ENCODE data around the gene DHRS1. TPM values are rescaled to one million over a fixed set of nuclear protein-coding genes. Genes with fewer than 3 reads are reported as not detected.

The DHRS1 gene
- total RNA-seq, 1 experiment from 2014 or later, result 16.1 TPM

DNA sequence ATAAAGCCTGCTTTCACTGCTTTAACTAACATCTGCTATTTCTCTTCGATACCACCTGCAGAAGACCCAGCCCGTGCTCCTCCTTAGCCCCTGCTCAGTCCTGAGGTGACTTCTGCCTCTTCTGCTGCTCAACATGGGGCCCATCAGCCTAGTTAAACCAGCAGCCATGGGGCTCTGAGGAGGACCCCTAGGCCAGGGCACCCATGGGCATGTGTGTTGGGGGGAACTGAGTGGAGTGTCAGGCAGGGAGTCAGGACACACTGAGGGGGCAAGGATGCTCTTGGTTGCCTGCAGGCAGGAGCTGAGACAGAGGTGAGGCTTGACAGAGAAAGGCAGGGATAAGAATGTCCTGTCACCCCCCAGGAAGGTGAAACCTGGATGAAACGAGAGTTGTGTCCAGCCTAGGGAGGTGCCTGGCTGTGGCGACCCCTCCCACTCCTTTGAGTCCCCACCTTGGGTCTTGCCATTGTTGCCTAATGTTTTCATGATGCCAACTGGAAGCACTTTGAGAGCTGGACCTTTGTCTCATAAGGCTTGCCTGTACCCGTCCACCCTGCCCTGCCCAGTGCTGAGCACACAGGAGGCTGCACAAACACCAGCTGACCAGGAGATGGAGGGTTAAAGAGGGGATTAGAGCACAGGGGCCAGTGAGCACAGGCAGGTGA lies 15.7 kb downstream of the DHRS1 start:
- no peak for DNase-seq (ENCODE audit: low read depth)

DNA sequence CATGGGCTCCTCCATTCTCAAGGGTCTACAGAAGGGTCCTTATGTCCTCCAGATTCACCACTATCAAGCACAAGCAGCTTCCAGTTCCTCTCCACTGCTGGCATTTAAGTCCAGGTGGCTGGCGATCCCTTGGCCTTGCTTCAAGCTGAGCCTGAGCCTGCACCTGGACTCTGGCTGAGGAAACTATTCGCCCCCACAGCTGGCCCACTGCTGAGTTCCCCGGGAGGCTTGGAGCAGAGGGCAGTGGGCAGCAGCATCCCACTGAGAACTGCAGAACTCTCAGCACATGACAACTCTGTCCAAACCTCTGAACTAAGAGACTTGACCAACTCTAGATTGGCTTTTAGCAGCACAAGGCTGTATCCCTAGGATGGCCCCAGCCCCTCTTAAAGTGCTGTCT lies 16.8 kb downstream of the DHRS1 start:
- no peak for DNase-seq (ENCODE audit: low read depth)

DNA sequence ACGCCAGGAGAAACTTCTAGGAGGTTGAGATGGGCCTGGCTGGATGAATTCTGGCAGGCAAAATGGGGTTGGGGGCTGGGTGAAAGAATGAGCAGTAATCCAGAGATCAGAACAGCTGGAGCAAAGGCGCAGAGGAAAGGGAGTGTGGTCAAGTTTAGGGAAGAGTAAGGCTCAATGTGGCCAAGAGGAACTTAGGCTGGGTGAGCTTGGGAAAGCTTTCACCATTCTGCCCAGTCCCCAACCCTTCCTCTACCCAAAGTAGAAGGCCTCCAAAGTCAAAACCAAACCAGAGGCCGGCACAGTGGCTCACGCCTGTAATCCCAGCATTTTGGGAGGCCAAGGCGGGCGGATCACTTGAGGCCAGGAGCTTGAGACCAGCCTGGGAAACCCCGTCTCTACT lies 17.9 kb downstream of the DHRS1 start:
- DNase-seq (ENCODE audit: low read depth), result no peak

DNA sequence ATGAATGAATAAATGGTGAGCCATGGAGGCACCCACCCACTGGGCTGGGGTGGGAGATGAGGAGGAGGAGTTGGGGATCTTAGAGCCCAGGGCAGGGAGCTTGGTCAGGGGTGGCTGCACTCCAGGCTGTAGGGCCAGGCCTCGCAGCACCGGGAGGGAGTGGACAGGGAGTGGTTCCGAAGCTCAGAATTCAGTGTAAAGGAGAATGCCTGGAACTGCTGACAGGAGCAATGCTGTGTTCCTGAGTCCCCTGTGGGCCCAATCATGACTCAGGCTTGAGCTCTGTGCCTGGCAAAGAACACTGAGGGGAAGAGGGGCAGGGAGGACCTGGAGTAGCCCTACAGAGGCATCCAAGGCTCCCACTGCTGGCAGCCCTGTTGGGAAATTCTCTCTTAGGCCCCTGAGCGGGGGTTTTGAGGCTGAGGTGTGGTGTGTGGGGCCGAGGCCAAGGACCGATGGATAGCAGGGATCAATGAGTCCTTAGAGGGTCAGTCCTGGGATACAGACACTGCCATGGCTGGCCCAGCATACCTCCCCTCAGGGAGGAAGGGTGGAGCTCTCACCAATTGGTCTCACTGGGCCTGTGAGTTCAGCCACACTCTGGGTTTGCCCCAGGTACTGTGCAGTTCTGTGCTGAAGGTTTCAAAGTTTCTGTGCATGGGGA lies 18.7 kb downstream of the DHRS1 start:
- DNase-seq (ENCODE audit: low read depth), result no peak

DNA sequence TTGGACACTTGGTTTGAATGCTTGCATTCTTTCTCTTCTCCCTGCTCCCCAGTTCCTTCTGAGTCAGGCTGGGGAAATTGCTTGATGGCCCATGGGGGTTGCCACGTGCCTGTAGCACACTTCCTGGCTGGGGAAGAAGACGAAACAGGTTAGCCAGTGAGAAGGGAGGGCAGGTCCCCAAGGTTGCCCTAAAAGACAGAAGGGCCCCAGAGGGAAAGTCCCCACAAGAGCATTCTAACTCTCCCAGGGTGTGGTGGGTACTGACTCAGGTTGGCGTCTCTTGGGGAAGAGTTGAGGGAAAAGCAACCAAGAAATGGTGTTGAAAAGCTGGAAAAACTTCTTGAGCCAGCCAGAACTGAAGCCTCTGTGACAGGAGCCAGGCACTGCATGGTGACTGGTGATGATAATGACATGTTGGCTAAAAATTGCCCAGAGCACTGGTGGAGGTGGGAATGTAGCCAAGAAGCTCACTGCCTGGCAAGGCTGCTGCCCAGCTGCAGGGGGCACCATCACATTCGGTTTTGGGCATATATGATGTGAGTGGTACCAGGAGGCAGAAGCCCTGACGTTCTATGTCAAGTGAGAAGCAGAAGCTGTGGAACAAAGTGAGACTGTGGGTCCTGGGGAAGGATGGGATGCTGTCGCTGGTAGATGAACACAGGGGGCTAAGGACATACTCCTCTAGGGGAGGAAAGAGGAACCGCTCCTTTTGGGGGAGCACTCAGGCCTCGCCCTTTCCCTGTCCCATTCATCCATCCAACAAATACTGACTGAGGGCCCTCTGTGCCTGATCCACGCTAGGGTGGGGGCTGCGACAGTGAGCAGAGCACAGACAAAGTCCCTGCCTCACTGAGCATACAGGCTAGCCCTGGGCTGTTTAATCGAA lies 20.0 kb downstream of the DHRS1 start:
- DNase-seq (ENCODE audit: low read depth), result peak; percentile 23

DNA sequence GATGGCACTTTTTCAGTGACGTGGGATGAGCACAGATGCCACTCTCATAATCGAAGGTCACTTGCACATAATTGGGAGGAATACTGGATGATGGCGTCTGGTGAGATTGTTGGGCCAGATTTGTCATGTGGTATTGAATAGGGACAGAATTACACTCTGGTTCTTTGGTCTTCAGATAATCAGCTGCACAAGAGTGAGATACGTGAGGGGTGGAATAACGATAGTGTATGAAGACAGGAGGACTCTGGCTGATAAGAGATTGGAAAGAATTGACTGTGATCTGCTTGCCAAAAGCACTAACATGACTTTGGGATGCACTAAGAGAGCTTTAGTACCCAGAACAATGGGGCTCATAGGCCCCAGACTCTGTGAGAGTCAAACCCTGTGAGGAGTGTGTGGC lies 21.2 kb downstream of the DHRS1 start:
- DNase-seq (ENCODE audit: low read depth), result no peak

DNA sequence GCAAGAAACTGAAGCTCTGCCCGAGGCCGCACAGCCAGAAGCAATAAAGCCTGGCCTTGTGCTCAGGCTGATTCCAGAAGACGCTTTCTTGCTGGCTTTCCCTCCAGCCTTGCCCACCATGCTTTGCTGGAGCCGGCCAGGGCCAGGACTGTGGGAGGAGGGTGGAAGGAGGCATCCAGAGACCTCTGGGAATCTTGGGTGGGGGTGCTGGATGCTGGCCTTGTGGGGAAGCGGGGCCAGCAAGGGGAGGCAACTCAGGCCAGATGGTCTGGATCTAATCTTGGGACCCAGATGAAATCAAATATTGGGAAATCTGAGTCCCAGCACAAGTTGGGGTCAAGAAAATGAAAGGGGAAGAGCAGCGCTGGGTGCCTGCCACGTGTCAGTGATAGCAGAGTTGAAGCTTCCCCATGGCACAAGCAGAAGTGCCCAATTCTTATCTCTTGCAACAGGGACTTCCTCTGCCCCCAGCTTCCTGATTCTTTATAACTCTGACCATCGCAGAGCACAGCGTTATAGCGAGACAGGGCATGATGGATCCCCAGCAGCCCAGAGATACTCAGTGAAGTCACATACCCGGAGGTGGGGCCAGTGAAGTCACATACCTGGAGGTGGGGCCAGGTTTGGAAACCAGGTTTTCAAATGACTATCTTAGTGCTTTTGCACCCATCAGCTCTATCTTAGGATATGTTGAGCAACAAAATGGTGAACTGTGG lies 21.8 kb downstream of the DHRS1 start:
- no peak for DNase-seq (ENCODE audit: low read depth)

DNA sequence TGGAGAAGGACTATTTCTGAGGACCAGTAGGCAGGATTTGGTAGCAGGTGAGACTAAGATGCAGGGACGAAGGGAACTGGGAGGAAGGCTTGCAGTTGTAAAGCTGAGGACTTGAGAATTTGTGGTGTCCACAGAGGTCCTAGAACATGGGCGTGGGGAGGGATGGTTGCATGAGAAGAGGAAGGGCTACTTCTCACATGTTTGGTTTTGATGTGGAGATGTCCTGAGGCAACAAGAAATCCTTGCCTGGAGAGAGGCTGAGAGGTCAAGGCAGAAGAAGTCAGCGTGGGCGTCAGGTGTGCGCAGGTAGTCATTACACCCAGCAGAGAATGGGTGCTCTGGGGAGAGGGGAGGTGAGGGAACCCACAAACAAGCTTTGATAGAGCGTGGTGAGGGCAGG lies 22.5 kb downstream of the DHRS1 start:
- no peak for DNase-seq (ENCODE audit: low read depth)

DNA sequence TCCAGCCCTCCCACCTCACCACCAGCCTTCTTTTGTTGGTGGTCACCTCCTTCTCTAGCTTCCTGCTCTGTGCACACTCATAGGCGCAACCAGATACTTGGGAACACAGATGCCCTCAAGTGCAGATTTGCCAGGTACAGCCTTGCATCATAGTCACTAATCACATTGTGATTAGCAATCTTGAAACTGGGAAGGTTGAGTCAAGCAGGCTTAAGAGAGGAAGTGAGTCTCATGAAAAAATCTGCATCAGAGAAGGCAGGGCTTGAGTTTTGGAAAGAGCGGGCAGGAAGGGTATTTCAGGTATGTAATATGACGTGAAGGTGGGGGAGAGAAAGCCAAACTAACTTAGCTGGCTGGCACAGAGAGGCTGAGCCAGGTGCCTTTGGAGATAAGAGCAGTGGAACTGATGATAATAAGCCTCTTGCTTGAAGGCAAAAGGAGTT lies 25.5 kb downstream of the DHRS1 start:
- DNase-seq (ENCODE audit: low read depth), result no peak

DNA sequence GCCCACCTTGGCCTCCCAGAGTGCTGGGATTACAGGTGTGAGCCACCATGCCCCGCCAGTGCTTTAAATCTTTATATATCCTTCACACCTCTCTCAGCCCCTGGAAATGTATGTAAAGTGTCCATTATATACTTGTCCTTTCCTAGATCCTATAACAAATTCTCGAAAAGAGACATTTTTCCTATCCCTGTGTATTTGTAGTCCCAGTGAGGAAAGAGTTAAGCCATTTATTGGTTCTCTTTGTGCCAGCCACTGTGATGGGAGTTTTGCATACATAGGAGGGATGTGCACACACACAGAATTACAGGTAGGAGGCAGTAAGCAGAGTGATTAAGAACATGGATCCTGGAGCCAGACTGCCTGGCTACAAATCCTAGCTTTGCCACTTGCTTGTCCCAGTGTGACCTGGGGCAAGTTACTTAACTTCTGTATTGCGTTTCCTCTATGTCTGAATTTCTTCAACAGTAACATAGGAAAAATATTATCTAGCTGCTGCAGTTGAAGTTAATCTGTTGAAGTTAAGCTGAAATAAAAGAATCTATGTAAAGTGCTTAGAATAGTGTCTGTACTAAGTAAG lies 26.1 kb downstream of the DHRS1 start:
- no peak for DNase-seq (ENCODE audit: low read depth)

DNA sequence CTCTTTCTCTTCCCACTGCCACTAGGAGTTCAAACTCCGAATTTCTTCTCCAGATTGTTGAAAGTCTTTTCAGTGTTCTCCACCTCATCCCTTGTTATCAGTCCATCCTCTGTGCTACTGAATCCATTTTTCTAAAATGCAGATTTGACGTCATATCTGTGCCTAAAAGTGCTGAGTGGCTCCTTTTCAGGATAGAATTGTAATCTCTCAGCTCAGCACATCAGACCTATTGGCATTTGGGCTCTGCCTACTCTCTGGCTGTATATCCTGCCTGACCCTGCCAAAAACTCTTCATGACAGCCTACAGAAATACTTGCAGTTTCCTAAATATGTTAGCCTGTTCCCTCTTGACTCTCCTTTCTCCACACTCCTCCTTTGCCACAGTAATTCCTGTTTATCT lies 27.1 kb downstream of the DHRS1 start:
- no peak for DNase-seq (ENCODE audit: low read depth)

DNA sequence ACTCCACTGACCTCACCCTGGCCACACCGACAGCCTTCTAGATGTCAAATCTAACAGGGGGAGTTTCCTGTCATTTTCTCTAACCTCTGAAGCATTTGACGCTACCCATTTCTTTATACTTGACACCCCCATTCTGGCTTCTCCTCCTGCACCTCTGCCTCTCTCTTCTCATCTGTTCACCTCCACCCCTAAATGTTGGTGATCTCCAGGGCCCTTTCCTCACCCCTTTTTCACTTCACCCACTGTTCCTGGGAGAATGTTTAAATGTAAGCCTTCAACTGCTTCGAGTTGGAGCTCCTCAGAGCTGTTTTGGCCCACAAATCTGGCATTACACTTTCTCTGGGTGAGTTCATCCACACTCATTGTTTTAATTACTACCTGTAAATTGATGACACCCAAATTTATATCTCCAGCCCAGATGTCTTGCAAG lies 27.7 kb downstream of the DHRS1 start:
- no peak for DNase-seq (ENCODE audit: low read depth)

DNA sequence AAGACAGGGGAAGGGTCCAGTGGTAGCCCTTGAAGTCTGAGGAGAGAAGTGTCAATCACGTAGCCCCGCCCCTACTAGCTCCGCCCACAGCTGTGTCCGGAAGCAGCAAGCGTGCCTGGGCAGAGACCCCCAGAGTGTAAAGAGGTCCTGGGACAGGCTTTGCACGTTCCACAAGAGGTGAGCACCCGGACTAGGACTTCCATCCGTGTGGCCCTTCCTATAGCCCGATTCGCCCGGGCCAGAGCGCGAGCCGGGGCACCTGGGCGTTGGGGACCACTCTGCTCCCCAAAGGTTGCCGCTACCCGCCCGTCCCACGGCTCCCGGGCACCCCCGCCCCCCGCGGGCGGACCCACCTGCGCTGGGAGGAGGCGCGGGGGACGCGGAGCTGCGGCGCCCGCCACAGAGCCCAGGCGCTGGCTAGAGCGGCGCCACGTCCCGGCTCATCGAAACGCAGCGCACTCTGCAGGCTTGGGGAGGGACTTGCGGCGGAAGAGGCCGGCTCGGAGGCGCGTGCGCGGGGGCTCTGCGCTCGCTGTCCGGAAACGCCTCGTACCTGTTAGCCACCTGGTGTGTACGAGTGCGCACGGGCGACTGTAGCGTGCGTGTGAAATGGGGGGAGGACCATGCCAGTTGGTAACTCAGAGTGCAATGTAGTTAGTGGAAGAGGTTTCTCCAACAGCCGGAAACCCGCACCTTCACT lies 28.3 kb downstream of the DHRS1 start, which contains the start of gene RABGGTA:
RABGGTA (minus strand) TSS at position 464 of the 700 bp plus-strand sequence. CDS start 482 bp downstream, outside the sequence.
- peak; percentile 78 for DNase-seq (ENCODE audit: low read depth)

DNA sequence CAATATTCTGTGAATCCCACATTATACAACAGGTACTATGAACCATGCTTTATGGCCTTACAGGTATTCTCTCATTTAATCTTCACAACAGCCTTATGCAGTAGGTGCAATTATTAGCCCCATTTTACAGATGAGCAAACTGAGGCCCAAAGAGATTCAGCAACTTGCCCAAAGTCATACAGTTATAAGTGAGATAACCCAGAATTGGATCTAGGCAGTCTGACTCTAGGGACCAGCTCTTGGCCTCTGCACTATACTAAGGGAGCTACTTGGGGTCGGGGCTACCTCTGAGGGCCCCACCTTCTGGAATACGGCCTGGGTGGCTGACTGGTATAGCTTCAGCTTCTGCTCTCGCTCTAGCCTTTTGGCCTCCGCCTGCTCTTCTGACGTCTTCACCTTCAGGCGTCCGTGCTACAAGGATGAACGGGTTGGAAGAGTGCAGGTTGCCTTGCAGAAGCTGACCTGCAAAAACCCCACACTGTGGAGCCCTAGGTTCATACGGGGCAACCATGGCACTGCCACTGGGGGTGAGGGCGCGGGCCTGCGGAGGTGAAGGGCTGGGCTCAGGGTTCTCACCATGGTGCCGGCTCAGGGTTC lies 28.9 kb downstream of the DHRS1 start:
- DNase-seq (ENCODE audit: low read depth), result no peak

DNA sequence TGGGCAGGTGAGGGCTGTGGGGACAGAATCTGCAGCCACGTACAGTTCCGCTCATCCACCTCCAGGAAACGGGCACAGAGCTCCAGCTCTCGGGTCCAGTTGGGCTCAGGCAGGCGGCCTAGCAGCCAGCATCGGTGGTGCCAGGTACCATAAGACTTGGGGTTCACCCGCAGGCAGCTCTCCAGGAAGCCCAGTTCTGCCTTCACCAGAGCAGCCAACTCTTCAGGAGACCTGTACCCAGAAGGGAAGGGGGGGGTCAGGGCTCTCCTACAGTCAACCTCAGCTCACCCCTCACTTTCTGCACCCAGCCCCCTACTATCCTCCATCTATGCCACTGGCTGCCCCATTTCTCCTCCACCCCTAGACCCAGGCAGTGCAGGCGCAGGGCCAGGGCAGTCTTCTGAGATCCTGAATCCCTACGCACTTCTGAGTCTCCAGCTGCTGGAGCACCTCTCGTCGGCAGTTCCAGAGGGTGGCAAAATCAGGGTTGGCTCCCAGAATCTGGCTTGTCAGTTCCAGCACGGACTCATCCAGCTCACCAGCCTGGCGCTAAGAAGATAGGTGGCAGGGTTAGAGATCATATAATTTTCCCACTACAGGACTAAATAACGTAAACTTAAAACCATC lies 29.6 kb downstream of the DHRS1 start:
- no peak for DNase-seq (ENCODE audit: low read depth)

DNA sequence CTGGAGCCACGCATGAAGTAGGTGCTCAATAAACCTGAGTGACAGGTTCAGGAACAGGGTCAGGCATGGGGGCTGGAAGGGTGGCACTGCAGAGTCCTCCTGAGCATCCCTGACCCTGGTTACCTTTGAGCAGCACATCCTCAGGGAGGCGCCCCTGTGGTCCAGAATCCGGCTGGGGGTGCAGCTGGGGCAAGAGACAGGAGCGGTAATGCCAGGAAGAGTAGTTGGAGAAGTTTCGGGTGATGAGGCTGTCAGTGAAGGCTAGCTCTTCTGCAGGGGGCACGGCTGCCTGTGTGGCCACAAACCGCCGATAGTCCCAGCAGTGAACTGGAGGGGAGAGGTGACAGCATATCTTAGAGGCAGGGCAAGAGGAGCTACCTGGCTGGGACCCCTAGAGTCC lies 30.2 kb downstream of the DHRS1 start:
- DNase-seq (ENCODE audit: low read depth), result no peak

DNA sequence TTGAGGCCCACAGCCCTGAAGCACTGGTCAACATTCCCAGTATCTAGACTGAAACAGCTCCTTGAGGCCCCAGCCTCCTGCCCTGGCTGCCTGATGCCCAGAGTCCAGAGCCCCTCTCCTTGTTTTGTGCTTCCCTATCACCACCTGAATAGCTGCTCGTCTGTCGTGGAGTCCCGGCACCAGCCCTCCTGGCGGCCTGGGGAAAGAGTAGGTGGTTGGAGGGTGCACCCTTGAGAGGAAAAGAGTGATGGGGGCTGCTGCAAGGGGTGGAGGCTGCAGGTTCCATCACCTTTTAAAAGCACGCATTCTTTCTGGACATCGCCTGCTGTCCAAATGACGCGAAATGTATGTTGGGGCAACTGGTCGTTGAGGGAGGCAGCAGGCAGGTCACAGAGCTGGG lies 31.4 kb downstream of the DHRS1 start:
- no peak for DNase-seq (ENCODE audit: low read depth)

DNA sequence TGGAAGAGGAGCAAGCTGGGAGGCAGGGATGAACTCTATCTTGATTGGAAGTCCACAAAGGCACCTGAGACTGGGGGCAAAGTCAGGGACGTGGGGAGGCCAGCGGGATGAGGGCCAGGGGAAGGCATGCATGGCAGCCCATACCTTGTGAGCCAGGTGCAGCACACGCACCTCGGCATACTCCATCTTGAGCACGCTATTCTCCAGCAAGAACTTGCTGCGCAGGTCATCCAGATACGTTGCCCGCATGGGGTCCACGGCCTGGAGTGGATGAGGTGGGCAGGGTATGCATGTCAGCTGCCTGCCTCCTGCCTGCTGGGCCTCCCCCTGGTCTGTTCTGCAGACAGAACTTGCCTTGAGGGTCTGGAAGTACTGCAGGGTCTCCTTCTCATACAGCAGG lies 32.1 kb downstream of the DHRS1 start:
- DNase-seq (ENCODE audit: low read depth), result no peak

DNA sequence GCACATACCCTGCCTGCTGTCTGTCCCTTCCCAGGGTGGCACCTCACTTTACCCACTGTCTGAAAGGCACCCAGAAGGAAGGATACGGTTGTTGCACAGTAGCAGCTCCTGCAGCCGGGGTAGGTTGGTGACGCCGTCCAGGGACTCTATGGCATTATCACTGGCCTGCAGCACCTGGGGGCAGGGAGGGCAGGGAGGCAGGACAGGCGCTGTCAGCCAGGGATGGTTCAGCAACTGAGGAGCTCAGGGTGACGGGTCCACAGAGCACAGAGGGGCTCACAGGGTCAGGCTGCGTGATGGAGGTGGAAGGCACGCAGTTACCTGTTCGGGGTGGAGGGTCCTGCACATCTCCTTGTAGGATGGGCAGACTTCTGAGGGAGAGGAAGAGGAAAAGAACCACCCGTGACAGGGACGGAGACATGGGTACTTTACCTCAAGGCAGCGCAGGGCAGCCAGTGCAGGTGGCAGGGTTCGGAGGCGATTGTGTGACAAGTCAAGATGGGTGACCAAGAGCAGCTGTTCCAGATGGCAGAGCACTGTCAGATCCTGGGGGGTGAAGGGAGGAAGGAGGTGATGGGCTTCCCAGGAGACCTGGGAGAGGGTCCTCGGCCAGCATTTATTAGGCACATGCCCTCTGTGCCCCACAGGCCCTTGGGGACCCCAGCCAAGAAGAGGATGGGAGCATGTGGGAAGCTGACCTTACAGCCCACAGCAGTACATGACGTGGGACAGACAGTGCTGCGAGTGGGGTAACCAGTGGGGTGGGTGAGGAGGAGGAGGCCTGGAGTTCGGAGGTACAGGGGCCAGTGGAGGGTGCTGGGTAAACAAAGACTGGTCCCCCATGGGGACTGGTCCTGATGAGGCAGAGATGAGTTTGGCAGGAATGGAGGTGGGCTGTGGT lies 33.0 kb downstream of the DHRS1 start:
- DNase-seq (ENCODE audit: low read depth), result no peak
